ENCODE results near the gene COG1. TPM values are rescaled to one million over a fixed set of nuclear protein-coding genes. Genes with fewer than 3 reads are reported as not detected.

COG1 gene
- total RNA-seq, 1 donor = 21.8 TPM

- no peak for DNase-seq (ENCODE audit: low read depth in 2 of 3, low spot score in 2 of 3)
These were observed 31.9 kb downstream of the COG1 start for GRCh38 chr17:73224663-73225305.

DNA sequence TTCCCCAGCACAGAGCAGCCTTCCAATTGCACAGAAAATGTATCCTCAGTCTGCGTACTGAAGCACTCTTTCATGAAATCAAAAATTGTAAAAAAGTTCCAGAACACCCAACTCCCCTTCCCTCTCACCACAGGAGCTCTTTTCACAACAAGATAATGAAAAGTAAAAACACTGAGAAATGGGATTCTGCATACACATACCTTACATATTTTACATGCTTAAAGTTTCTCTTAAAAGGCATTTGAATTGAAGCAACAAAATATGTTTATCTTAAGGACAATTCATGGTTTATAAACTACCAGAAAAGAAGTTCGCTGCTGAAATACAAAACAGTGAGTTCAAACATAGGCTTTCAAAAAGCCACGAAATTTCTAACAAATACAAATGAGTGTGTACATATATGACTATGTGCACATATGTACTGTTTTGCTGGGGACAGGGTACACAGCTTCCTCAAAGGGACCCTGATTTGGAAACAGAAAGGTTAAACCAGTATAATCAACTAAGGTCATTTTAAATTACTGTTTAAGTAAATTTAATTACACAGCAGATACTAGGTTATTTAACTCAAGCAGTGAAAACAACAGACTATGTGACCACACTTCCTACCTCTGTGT is 33.8 kb downstream of the COG1 start:
- no peak for DNase-seq (ENCODE audit: low read depth in 2 of 3, low spot score in 2 of 3)

- no peak for DNase-seq (ENCODE audit: low read depth in 2 of 3, low spot score in 2 of 3)
These were observed 34.5 kb downstream of the COG1 start for GRCh38 chr17:73227379-73227778.

- DNase-seq (ENCODE audit: low read depth in 2 of 3, low spot score in 2 of 3) = no peak
These were observed 35.1 kb downstream of the COG1 start for GRCh38 chr17:73227944-73228343.

GRCh38 chr17:73228748-73229236 is 35.9 kb downstream of the COG1 start:
- DNase-seq (ENCODE audit: low read depth in 2 of 3, low spot score in 2 of 3) = peak in 2 of 3 donors; percentile 49 to 71

DNA sequence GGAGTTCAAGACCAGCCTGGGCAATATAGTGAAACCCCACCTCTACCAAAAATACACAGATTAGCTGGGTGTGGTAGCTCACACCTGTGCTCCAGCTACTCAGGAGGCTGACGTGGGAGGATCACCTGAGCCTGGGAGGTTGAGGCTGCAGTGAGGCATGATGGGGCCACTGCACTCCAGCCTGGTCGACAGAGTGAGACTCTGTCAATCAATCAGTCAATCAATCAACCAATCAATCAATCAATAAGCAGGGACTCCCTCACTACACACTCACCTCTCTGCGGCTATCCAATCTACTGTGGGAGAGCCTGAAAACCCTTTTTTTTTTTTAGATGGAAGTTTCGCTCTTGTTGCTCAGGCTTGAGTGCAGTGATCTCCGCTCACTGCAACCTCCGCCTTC is 37.2 kb downstream of the COG1 start:
- no peak for DNase-seq (ENCODE audit: low read depth in 2 of 3, low spot score in 2 of 3)

DNA sequence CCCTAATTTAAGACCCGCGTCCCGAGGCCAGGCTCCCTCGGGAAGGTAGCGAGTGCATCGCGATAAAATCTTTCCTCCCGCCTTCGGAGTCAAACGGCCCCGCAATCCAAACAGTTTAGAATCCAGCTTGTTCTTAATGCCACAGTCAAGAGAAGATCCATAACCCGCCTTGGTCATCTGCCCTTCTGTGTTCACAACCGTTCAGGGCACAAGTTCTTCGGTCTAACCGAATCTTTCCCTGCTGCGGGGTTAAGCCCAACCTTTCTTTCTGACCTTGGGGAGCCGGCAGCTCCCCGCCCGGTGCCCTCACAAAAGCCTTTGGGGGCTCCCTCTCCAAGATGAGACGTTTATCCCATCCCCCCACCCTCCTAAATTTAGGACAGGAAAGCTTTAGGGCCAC is 38.5 kb downstream of the COG1 start:
- no peak for DNase-seq (ENCODE audit: low read depth in 2 of 3, low spot score in 2 of 3)

DNA sequence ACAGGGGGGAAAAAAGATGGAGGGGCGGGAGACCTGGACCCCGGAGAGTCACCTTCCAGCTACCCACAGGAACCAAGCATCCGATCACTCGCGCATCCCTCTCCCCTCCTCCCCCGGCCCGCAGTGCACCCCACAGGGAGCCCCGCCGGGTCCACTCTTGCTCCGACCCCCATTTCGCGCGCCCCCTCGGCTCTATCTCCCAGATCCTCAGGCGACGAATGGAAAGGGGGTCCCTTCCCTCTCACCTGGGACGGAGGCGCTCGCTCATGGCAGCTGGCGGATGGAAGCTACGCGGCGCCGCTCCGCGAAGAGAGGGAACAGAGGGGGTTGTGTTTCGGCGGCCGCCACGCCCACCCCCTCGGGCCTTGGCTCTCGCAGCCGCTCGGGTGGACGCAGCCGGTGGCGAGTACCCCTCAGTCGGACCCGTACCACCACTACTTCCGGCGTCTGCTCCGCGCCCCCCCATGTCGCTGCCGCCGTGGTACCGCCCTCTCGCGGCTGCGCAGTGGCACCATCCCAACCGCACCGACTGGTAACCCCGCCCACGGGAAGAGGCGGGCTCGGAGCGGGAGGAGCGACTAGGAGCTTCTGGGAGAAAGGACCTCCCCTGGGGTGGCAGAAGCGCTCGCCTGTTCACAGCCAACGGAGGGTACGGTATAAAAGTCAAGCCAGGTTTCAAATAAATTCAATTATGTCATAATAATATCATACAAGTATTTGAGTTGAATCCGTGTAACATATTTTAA is 39.2 kb downstream of the COG1 start:
- DNase-seq (ENCODE audit: low read depth in 2 of 3, low spot score in 2 of 3) = peak; percentile 85 to 97 (median 94)

DNA sequence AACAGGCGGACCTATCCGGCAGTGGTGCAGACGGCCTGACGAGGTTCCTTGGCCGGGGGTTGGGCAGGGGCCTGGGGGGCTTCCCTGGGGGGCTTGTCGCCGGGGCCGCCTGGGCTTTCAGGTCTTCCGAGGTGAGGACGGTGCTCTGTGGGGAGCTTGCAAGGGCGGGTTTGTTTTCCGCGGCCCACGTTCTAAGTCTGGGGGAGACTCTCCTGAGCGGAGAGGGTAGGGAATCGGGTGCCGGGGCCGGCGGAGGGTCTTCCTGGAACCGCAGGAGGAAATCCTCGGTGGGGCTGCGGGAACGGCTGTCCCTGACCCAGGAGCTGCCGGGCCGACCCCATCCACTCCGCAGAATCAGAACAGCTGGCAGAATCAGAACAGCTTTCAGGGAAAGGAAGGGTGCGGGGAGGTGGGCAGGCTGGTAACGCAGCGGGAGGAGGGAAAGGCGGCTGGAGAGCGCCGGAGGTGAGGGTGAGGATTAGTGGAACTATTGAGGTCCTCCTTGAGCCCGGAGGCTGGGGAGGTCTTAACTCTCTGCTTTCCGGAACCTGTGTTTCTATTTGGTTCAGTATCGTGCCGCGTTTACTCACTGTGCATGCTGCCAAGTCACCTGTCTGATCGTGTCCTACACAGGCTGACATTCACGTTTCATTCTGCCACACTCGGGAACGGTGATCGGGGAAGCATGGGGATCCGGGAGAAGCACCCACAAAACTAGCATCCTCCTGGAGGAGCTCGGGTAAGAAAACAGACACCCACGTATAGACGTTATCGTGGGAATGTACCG is 39.9 kb downstream of the COG1 start:
- DNase-seq (ENCODE audit: low read depth in 2 of 3, low spot score in 2 of 3) = peak in 2 of 3 donors; percentile 30 to 43

DNA sequence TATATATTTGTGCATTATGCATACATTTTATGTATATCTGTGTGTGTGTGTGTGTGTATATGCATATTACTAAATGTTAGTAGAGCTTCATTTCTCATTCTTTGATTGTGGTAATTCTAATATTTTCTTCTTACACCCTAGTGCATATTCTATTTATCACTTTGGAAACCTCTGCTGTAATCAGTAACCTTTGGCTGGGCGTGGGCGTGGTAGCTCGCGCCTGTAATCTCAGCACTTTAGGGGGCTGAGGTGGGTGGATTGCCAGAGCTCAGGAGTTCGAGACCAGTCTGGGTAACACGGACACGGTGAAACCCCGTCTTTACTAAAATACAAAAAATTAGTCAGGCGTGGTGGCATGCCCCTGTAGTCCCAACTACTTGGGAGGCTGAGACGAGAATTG is 41.9 kb downstream of the COG1 start:
- DNase-seq (ENCODE audit: low read depth in 2 of 3, low spot score in 2 of 3) = no peak

GRCh38 chr17:73237714-73238113 is 44.9 kb downstream of the COG1 start:
- no peak for DNase-seq (ENCODE audit: low read depth in 2 of 3, low spot score in 2 of 3)

GRCh38 chr17:73240561-73240960 is 47.7 kb downstream of the COG1 start:
- DNase-seq (ENCODE audit: low read depth in 2 of 3, low spot score in 2 of 3) = no peak

GRCh38 chr17:73247726-73248125 is 54.9 kb downstream of the COG1 start:
- no peak for DNase-seq (ENCODE audit: low read depth in 2 of 3, low spot score in 2 of 3)

- no peak for DNase-seq (ENCODE audit: low read depth in 2 of 3, low spot score in 2 of 3)
These were observed 55.7 kb downstream of the COG1 start for GRCh38 chr17:73248532-73248931.

GRCh38 chr17:73249700-73250099 is 56.8 kb downstream of the COG1 start:
- DNase-seq (ENCODE audit: low read depth in 2 of 3, low spot score in 2 of 3) = no peak

DNA sequence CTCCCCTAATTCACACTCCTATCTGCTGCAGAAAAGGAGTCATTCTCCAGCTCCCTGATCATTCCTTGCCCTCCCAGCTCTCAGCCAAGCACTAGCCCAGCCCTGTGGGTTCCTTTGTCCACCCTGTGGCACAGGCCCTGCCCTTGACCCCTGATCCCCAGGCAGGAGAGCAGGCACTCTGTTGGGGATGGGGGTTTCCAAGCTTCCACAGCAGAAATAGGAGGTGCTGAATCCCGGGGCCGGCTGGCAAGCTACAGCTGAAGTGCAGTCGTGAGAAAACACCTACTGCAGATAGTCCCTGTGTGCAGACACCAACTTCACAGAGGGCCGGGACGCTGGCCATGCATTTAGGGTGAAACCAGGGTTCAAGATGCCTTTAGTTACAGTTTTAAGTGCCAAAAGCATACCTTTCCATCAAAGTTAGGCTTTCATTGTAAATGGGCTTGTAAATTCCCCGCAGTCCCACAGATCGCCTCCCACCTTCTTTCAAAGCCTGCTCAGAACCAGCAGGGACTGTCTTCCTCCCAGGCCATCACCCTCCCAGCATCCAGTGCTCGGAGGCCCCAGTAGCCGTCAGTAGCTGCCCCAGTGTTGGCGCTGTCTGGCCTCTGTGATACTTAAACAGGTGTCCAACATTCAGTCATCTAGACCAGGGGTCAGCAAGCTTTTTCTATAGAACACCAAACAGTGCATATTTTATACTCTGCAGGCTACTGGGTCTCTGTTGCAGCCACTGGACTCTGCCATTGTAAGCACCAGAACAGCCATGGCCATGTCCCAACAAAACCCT is 58.2 kb downstream of the COG1 start:
- no peak for DNase-seq (ENCODE audit: low read depth in 2 of 3, low spot score in 2 of 3)

DNA sequence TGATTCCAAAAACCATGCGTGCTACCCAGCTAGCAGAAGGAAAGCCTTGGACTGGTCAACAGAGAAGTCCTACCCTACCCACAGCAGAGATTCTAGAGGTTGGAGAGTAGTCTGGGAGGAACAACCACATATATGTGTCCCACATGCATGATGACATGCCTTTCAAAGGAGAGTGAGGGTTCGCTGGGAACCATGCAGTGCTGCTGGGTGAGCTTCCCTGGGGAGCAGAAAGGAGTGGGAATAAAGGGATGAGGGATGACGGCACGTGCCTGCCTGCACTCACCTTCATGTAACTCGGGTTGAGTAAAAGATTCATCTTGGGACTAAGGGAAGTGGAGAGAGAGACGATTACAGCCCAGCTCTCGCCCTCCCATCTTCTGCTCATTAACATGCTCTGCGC is 59.0 kb downstream of the COG1 start:
- no peak for DNase-seq (ENCODE audit: low read depth in 2 of 3, low spot score in 2 of 3)

GRCh38 chr17:73255671-73256181 is 62.9 kb downstream of the COG1 start:
- DNase-seq (ENCODE audit: low read depth in 2 of 3, low spot score in 2 of 3) = peak; percentile 35 to 56 (median 39)

DNA sequence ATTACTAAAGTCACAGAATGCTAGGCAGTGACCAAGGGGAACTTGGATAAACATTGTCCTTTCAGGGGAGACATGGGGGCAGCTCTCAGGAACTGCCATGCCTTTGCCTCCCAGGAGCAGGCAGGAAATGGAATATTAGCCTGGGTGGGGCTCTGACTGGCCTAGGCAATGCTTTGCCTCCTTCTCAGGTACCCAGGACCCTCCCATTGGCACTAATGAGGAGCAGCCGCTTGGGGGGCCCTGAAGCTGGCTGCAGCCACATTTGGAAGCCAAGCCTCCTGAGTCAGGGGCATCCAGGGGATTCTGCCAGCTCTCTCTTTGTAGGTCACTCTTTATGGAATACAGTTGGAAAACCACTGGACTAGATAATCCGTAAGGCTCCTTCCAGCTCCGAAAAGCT is 63.4 kb downstream of the COG1 start:
- no peak for DNase-seq (ENCODE audit: low read depth in 2 of 3, low spot score in 2 of 3)

DNA sequence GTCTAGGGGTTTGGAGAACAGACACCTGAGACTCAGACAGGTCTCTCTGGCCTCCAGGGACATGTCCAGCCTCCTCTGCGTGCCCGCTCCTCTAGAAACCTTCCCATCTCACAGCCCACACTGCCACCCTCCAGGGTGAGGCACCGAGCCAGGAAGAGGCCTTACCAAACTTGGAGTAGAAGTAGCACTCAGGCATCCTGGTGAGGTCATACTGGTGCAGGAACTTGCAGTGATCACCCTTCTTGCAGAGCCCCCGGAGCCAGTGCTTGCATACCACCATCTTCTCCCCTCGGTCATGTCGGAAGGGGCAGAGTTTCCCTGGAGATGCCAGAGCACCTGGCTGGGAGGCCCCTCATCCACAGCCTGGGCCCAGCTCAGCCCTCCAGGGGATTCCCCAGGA is 64.7 kb downstream of the COG1 start:
- DNase-seq (ENCODE audit: low read depth in 2 of 3, low spot score in 2 of 3) = no peak
